GM18517 (cell line): Measurements from ENCODE around the gene LARP1.
"Not testable (repeated sequence)": the region's sequence is repeated elsewhere in the genome, so short reads cannot be mapped to it uniquely, and the experiment has no call there.

ENCODE experiments used
- ATAC-seq: cut with Tn5 transposase; IDR thresholded peaks from one replicate; pipeline ENCODE4 v1.9.1; 2021; ENCODE audit warnings: mild to moderate bottlenecking, moderate library complexity; ENCODE audit not compliant: unreplicated experiment

LARP1 gene

GRCh38 chr5:154734370-154735248 lies 20.6 kb upstream of the LARP1 start:
- no peak for ATAC-seq

- not testable (repeated sequence) for ATAC-seq
Measured at GRCh38 chr5:154735362-154735761, 19.8 kb upstream of the LARP1 start.

- ATAC-seq: not testable (repeated sequence)
Measured at GRCh38 chr5:154736372-154736771, 18.8 kb upstream of the LARP1 start.

- ATAC-seq: no peak
Measured at GRCh38 chr5:154737667-154738320, 17.4 kb upstream of the LARP1 start.

GRCh38 chr5:154740483-154740882 lies 14.7 kb upstream of the LARP1 start:
- no peak for ATAC-seq

GRCh38 chr5:154740957-154741356 lies 14.2 kb upstream of the LARP1 start:
- ATAC-seq: no peak

GRCh38 chr5:154741415-154741814 lies 13.8 kb upstream of the LARP1 start:
- no peak for ATAC-seq

GRCh38 chr5:154743812-154744211 lies 11.4 kb upstream of the LARP1 start:
- ATAC-seq: no peak

GRCh38 chr5:154745349-154745748 lies 9.8 kb upstream of the LARP1 start:
- ATAC-seq: no peak

GRCh38 chr5:154749491-154749890 lies 5.7 kb upstream of the LARP1 start:
- ATAC-seq: no peak

- ATAC-seq: not testable (repeated sequence)
Measured at GRCh38 chr5:154750641-154751040, 4.5 kb upstream of the LARP1 start.

GRCh38 chr5:154751854-154752253 lies 3.3 kb upstream of the LARP1 start:
- no peak for ATAC-seq

- ATAC-seq: no peak
Measured at GRCh38 chr5:154753792-154754191, 1.4 kb upstream of the LARP1 start.

- peak; percentile 91 for ATAC-seq
Measured at GRCh38 chr5:154754460-154755360, 467 bp upstream of the LARP1 start.

GRCh38 chr5:154756009-154756867 lies 1.1 kb downstream of the LARP1 start:
- no peak for ATAC-seq

- ATAC-seq: no peak
Measured at GRCh38 chr5:154756868-154757813, 2.0 kb downstream of the LARP1 start.

- ATAC-seq: no peak
Measured at GRCh38 chr5:154757814-154758406, 2.7 kb downstream of the LARP1 start.

- no peak for ATAC-seq
Measured at GRCh38 chr5:154758493-154758892, 3.3 kb downstream of the LARP1 start.

- no peak for ATAC-seq
Measured at GRCh38 chr5:154758977-154759376, 3.8 kb downstream of the LARP1 start.
